Sciatic nerve (tissue), 2 donors: ENCODE results near the gene MCM8. TPM values are rescaled to one million over a fixed set of nuclear protein-coding genes. Genes with fewer than 3 reads are reported as not detected.
"Not testable (repeated sequence)": the region's sequence is repeated elsewhere in the genome, so short reads cannot be mapped to it uniquely, and the experiment has no call there.

Experiments used
- ATAC-seq: fragments of 200-7000 bp; cut with Tn5 transposase; one replicate; pipeline ENCODE4 v1.9.1; 2020; ENCODE audit warnings: mild to moderate bottlenecking, moderate library complexity
- DNase-seq: peaks from one replicate; pipeline ENCODE4 v3.0.0-alpha.2; 2020; ENCODE audit warnings: low spot score
- intact Hi-C: fragments of 100-400 bp; cut with DNase I; formaldehyde crosslinking; loops from one replicate; pipeline ENCODE4 v1.14.2; 2022
- total RNA-seq: library from RNA; stranded (reverse); fragmentation: NEBNext Ultra II Directional; extraction: Animal tissue kit (Norgen Biotek cat#: 25700); gene quantifications from one replicate; pipeline ENCODE4 v1.2.1, GENCODE V29; 2021
- donor health status: DM: no; HTN: no; CAD: no.
- donor health status: DM: no; HTN: no; CAD: no.

The MCM8 gene
- total RNA-seq, 1 donor from 2014 or later: 3.7 TPM

DNA sequence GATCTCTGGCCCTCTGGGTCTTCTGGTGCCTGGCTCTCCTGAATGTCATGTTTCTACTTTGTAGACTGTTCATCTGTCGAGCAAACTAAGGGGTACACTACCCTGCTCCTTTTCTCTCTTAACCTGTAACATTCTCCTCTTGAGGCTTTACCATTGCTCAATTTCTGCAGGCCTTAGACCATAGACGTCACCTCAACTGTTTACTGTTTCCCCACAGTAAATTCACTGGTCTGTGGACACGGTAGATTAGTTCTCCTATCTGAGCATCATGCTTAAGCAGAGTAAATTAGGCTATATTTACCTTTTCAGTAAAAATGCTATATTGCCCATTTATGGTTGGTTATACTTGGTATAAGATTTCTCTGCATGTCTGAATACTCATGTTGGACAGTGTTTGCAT lies 40.5 kb downstream of the MCM8 start:
- intact Hi-C loops: no loop called here
- no peak for DNase-seq
- no peak for ATAC-seq

DNA sequence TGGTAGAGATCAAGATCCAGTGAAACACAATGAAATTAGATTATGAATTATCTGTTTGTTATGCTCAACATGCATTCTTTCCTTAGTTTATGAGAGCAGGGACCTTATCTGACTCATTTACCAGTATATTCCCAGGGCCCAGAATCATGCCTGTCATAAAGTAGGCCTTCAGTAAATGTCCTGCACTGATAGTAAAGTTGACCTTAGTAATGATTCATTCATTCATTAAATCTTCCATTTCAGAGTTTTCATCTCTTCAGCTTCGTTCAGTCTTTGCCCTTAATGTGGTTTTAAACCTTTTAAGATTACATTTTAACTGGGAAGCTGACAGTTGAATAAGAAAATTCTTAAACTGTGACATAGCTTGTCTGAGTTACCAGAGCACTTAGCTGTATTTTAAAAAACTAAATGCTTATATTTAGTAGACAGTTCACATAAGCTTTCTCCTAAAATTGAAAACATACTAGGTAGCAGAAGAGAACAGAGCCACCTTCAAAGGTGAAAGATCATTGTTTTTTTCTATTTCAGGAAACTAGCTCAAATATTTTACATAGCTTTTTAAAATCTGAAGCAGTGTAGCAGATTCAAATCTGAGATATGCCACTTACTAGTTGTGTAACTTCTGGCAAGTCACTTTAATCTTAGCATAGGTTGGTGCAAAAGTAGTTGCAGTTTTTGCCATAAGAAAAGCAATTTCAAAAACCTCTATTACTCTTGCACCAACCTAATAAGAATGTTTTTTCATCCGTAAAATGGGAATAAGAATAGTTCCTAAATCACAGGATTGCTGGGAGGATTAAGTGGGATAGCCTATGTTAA lies 41.4 kb downstream of the MCM8 start:
- intact Hi-C loops: no loop called here
- DNase-seq (no peak), ATAC-seq (no peak)

DNA sequence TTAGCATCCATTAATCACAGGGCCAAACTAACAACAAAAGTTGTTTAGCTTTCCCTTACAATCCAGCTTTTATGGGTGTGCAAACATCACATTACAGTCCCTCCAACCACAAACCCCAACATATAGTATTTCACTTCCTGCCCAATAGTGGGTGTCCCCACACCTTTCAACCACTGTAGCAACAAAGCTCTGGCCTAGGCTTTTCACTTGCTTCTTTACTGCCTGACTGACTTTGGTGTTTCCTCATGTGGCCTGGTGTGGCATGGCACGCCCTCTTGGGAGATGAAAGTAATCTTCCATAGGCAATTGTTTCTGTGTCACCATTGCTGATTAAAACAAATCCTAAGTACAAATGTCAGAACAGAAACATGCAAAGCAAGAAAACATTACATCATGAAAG lies 46.3 kb downstream of the MCM8 start:
- no peak for DNase-seq
- intact Hi-C loops: no loop called here
- no peak for ATAC-seq

DNA sequence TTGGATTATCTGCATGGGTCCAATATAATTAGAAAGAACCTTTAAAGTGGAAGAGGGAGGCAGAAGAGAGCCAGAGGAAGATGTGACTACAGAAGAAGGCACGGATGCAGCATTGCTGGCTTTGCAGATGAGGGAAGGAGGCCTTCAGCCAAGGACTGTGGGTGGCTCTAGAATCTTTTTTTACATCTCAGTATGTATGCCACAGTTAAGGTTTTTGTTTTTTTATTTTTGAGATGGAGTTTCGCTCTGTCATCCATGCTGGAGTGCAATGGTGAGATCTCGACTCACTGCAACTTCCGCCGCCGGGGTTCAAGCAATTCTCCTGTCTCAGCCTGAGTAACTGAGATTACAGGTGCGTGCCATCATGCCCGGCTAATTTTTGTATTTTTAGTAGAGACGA lies 49.3 kb downstream of the MCM8 start:
- DNase-seq (no peak), ATAC-seq (no peak)
- intact Hi-C loops: no loop called here

DNA sequence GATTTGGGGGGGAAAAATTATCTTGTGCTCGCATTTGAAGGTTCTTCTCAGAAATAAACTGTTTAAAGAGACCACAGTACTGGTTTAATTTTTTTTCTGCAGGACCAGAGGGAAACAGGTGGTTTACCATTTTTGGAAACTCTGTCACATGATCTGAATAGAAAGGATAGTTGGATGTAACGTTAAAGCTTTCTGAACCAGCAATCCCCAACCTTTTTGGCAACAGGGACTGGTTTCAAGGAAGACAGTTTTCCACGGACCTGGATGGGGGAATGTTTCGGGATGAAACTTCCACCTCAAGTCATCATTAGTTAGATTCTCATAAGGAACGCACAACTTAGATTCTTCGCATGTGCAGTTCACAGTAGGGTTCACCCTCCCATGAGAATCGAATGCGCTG lies 50.4 kb downstream of the MCM8 start:
- ATAC-seq (no peak), DNase-seq (no peak)
- intact Hi-C loops: no loop called here

DNA sequence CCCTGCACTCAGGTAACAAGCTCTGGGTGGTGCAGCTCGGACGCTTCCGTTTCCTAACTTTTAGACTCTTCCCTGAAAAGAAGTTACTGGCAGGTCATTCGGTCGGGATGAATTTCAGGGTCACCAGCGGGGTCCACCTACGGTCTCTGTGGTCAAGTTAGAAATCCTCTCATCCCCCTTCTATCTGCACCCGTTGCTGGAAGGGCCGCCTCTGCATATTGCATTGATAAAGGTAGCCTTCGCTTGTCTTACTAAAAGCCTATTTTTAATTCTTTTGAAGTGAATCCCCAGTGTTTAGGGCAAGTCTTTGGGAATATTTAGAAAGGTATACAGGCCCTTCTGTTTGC lies 56.1 kb downstream of the MCM8 start:
- intact Hi-C loops: no loop called here
- ATAC-seq: no peak
- no peak for DNase-seq

DNA sequence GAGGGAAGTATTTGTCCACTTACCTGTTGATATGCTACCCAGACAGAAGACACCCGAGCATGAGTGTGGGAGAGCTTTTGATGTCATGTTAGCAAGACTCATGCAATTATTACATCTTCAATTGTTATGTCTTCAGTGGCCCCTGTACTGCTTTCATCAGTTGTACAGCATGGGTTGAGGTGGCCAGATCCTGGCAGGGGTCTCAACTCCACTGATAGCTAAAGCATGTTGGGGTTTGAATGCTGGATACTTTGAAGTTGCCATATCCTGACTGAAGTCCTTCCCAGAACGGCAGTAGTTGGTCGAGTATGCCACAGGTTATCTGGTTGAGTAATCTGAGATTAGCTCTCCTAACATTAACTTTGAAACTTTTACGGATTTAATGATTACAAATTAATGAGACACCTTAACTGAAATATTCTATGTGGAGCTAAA lies 56.7 kb downstream of the MCM8 start:
- ATAC-seq: no peak
- intact Hi-C loops: no loop called here
- DNase-seq: no peak

DNA sequence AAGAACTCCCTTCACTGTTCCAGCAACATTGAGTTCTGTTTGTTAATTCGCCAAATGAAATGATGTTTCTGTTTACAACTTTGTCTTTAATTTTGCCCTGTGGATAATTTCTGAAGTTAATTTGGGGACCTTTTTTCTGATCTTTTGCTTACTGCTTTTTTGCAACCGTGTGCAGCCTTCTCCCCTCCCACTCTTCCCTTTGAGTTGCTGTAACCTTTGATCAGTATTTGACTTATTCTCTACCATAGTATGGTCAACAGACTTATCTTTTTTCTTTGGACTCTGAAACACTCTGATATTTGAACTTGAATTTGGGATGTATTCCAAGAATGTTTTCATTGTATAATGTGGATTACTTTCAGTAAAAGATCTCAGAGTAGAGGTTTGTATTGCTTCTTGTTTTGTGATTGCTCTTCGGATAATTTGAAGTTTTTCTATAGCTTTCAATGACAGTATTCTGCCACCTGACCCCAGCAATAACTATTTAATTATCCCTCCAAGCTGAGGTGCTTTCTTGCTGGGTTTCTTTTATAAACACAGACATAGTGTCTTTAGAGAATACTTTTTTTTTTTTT lies 57.2 kb downstream of the MCM8 start:
- DNase-seq: no peak
- intact Hi-C loops: no loop called here
- no peak for ATAC-seq

DNA sequence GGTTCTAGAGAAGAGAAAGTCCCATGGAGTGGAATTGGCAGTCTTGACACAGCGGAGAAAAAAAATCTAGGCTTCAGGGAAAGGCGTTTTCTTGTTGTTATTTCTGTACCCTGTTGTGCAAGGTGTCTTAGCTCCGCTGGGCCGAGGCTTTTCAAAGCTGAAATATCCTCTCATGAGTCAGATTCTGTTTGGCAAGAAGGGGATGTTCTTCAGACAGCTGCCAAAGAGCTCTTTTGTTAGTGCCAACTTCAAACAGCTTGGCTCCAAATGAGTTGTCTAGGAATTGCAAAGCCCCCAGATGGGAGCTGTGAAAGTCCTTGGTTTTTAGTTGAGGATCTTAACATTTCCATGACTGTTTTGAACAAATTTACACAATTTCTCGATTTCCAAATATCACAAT lies 57.8 kb downstream of the MCM8 start:
- intact Hi-C loops: no loop called here
- no peak for DNase-seq
- peak; percentile 43 for ATAC-seq

DNA sequence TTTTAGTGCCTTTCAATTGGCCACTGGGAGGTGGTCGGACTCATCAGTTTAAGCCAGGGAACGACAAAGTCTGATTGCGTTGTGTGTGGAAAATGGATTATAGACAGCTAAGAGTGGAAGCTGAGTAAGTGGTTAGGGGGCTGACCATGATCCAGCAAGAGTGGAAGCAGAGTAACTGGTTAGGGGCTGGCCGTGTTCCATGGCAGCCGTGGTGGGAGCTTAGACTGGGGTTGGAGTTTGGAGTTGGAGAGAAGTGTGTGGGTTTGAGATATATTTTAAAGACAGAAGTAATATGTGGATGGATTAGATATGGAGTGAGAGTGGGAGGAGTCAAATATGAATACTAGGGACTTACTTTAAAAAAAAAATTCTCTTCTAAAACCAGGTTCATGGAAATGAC lies 61.7 kb downstream of the MCM8 start:
- intact Hi-C loops: no loop called here
- no peak for DNase-seq
- ATAC-seq: no peak

DNA sequence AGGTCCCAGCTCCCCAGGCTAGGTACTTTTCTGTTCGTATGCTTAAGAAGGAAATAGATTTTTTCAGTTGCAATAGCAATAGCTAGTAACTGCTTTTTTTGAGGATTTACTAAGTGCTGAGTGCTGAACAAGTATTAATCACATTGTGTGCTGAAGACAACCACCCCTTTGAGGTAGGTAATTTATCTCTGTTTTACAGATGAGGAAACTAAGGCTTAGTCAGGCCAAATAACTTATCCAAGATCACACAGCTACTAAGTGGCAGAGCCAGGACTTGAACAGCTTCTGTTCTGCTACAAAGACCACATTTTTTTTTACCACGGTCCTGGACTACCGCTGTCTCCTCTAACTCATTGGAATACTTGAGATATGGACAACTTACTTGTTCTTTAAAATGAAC lies 63.6 kb downstream of the MCM8 start:
- intact Hi-C loops: no loop called here
- ATAC-seq (no peak), DNase-seq (no peak)

DNA sequence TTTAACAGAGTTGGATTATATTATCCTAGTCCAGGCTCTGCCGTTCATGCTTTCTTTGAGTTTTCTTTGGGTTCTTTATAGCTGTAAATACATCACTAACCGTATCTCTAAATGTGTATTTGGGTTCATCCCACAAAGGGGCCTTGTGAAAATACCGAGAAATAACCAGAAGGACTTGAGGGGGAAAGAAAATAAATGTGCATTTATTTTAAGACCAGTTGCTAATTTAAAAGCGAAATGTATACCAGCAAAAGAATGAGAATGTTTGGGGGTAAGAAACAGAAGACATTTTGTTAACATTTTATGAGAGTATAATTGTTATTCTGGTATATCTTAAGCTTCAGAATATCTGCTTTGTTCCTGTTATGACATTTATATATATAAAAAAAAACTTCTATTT lies 64.5 kb downstream of the MCM8 start:
- no peak for DNase-seq
- intact Hi-C loops: no loop called here
- ATAC-seq: no peak

DNA sequence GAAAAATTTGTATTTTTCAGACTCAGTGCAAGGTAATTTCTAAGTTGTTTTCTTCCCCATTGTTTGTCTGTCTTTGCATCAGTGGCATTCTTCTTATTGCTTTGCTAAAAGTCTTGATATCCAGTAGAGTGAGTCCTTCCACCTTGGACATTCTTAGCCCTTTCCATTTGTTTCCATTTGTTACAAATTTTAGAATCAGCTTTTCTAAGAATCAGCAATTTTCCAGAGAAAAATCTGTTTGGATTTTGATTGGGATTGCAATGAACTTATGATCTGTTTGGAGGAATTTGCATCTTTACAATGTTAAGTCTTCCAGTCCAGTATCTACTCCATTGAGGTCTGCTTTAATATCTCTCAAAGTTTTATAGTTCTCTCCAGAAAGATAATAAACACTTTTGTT lies 67.0 kb downstream of the MCM8 start:
- no peak for ATAC-seq
- intact Hi-C loops: no loop called here
- no peak for DNase-seq

DNA sequence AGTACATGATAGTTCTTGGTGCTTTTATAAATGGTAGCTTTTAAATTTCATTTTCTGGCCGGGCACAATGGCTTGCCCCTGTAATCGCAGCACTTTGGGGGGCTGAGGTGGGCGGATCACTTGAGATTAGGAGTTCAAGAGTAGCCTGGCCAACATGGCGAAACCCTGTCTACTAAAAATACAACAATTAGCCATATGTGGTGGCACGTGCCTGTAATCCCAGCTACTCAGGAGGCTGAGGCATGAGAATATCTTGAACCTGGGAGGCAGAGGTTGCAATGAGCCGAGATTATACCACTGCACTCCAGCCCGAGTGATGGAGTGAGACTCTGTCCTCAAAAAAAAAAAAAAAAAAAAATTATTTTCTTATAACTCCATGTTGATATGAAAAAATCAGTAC lies 67.4 kb downstream of the MCM8 start:
- no peak for ATAC-seq
- intact Hi-C loops: no loop called here
- DNase-seq: no peak

DNA sequence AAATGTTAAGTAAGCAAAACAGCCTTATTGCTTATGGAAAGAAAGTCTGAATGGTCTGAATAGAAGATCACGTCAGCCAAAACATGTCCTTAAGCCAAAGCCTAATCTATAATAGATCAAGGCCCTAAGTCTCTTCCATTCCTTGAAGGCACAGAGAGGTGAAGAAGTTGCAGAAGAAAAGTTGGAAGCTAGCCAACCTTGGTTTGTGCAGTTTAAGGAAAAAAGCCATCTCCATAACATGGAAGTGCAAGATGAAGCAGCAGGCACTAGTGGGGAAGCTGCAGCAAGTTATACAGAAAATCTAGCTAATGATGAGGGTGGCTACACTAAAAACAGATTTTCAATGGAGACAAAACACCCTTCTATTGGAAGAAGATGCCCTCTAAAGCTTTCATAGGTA lies 74.3 kb downstream of the MCM8 start:
- intact Hi-C loops: no loop called here
- ATAC-seq: no peak
- DNase-seq: no peak

DNA sequence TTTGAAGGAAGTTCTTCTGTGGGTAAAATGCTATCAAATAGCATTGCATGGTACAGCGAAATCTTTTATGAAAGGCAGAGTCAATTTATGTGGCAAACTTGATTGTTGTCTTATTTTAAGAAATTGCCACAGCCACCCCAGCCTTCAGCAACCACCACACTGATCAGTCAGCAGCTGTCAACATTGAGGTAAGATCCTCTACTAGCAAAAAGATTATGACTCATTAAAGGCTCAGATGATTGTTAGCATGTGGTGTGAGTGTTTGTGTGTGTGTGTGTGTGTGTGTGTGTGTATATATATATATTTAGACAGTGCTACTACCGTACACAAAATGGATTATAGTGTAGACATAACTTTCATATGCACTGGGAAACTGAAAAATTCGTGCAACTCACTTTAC lies 75.6 kb downstream of the MCM8 start:
- DNase-seq (no peak), ATAC-seq (no peak)
- intact Hi-C loops: no loop called here

DNA sequence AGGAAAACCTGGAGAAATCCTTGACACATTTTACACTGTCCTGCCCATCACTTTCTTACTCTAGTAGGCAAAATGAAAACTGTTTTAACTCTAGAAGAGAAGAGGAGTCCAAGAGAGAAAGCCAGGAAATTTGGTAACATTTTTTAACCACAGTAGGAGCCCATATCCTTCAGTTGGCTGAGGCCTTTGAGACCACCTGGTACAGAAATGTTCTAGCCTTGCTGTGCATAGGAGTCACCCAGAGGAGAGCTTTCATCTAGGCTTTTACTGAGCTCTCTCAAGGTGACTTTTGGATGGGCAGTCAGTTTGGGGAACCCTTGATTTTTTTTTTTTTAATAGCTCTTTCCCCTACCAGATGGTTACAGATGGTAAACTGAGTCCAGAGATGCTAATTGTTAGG lies 78.4 kb downstream of the MCM8 start:
- DNase-seq (no peak), ATAC-seq (no peak)
- intact Hi-C loops: no loop called here

DNA sequence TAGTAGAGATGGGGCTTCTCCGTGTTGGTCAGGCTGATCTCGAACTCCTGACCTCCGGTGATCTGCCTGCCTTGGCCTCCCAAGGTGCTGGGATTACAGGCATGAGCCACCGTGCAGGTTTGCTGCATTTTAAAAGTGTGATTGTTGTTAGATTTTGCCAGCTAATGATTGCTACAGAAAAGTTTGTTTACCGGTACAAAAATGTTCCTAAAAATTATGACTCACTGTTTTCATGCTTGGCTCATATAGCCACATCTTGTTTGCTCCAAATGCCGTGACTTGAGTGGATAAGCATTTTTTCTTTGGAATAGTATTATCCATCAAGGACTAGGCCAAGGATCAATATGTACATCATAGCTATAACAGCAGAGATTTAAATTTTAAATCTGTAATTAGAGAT lies 79.1 kb downstream of the MCM8 start:
- ATAC-seq (no peak), DNase-seq (no peak)
- intact Hi-C loops: no loop called here

DNA sequence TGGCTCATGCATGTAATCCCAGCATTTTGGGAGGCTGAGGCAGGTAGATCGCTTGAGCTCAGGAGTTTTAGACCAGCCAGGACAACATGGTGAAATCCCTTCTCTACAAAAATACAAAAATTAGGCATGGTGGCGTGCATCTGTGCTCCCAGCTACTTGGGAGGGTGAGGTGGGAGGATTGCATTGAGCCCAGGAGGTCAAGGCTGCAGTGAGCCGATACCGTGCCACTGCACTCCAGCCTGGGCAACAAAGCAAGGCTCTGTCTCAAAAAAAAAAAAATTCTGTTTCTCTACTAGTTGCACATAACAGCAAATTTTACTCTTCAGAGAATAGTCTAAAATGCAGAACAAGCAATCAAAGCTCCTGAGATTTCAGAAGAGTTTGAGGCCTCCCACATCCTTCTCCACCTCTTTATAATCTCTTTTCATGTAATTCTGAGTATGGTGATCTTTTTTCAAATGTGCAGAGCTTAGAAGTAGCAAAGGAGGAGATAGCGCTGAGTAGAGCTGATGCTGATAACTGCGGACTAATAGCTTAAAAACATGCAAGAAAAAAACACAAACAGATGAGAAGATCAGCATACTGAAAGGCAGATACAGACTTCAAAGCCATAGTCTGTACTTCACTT lies 80.1 kb downstream of the MCM8 start:
- DNase-seq (no peak), ATAC-seq (no peak)
- intact Hi-C loops: no loop called here

DNA sequence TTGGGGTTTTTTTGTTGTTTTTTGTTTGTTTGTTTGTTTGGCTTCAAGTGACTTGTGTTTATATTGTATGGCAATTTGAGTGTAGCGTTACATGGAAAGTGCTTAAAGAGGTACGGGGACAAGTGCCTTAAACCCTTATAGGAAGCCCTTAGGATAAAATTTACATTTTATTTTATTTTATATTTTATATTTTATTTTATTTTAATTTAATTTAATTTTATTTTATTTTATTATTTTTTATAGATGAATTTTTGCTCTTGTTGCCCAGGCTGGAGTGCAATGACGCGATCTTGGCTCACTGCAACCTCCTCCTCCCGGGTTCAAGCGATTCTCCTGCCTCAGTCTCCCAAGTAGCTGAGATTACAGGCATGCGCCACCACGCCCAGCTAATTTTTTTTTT lies 82.5 kb downstream of the MCM8 start:
- DNase-seq, ATAC-seq, intact Hi-C loops: not testable (repeated sequence)
